HepG2 (cell line): ENCODE results near the gene ARFGAP2. TPM values are rescaled to one million over a fixed set of nuclear protein-coding genes. Genes with fewer than 3 reads are reported as not detected.

Source experiments
- AGO1 ChIP-seq: fragments of 200-400 bp; formaldehyde crosslinking; IDR thresholded peaks from 2 replicates; pipeline ENCODE4 v1.6.1; 2017; ENCODE audit warnings: mild to moderate bottlenecking, low read depth, low read length, moderate library complexity; ENCODE audit not compliant: poor library complexity, severe bottlenecking
- AGO2 ChIP-seq: fragments of 200-400 bp; formaldehyde crosslinking; optimal IDR thresholded peaks from 2 replicates; pipeline ENCODE3; 2017; ENCODE audit warnings: mild to moderate bottlenecking, low read depth, low read length, moderate library complexity
- JDP2 ChIP-seq: sonication (generic); formaldehyde crosslinking; IDR thresholded peaks from 2 replicates; pipeline ENCODE4 v1.8.1; 2022; ENCODE audit warnings: missing genetic modification reagents, borderline replicate concordance
- NFYC ChIP-seq: IDR thresholded peaks from 2 replicates; pipeline ENCODE4 v1.6.1; 2016; ENCODE audit warnings: missing genetic modification reagents, missing compliant biosample characterization
- RARG ChIP-seq: sonication (generic); formaldehyde crosslinking; IDR thresholded peaks from 2 replicates; pipeline ENCODE4 v1.4.0; 2020; ENCODE audit warnings: low read depth, mild to moderate bottlenecking, missing genetic modification reagents
- RBFOX2 ChIP-seq: fragments of 200-400 bp; formaldehyde crosslinking; IDR thresholded peaks from 2 replicates; pipeline ENCODE4 v1.6.1; 2017; ENCODE audit warnings: low read depth, mild to moderate bottlenecking, low read length
- RXRA ChIP-seq: sonication (generic); formaldehyde crosslinking; IDR thresholded peaks from 2 replicates; pipeline ENCODE4 v1.5.1; 2020; ENCODE audit warnings: missing genetic modification reagents
- SALL2 ChIP-seq: sonication (generic); formaldehyde crosslinking; IDR thresholded peaks from 2 replicates; pipeline ENCODE4 v1.8.1; 2023; ENCODE audit warnings: mild to moderate bottlenecking, missing genetic modification reagents, inconsistent platforms
- SIX4 ChIP-seq: sonication (generic); formaldehyde crosslinking; IDR thresholded peaks from 2 replicates; pipeline ENCODE4 v1.4.0; 2020; ENCODE audit warnings: missing genetic modification reagents
- SNAPC2 ChIP-seq: sonication (generic); formaldehyde crosslinking; IDR thresholded peaks from 2 replicates; pipeline ENCODE4 v1.8.1; 2022; ENCODE audit warnings: mild to moderate bottlenecking, missing genetic modification reagents
- TEAD2 ChIP-seq: sonication (generic); formaldehyde crosslinking; IDR thresholded peaks from 2 replicates; pipeline ENCODE4 v1.9.0; 2021; ENCODE audit warnings: missing genetic modification reagents
- THYN1 ChIP-seq: sonication (generic); formaldehyde crosslinking; IDR thresholded peaks from 2 replicates; pipeline ENCODE4 v1.8.1; 2023; ENCODE audit warnings: low read depth, mild to moderate bottlenecking, moderate library complexity, missing genetic modification reagents, borderline replicate concordance
- TP53 ChIP-seq: sonication (generic); formaldehyde crosslinking; conservative IDR thresholded peaks from 2 replicates; pipeline ENCODE4 v1.4.0; 2020; ENCODE audit warnings: missing genetic modification reagents
- YY1 ChIP-seq: IDR thresholded peaks from 2 replicates; pipeline ENCODE4 v1.6.1; 2011; ENCODE audit warnings: low read length, low read depth, moderate library complexity, mild to moderate bottlenecking; ENCODE audit not compliant: insufficient read depth, insufficient replicate concordance
- ZBTB38 ChIP-seq: sonication (generic); formaldehyde crosslinking; IDR thresholded peaks from 2 replicates; pipeline ENCODE4 v1.5.1; 2020; ENCODE audit warnings: mild to moderate bottlenecking, missing genetic modification reagents
- ZMYM2 ChIP-seq: sonication (generic); formaldehyde crosslinking; IDR thresholded peaks from 2 replicates; pipeline ENCODE4 v1.8.0; 2022; ENCODE audit warnings: mild to moderate bottlenecking, missing genetic modification reagents
- ZNF253 ChIP-seq: sonication (generic); formaldehyde crosslinking; IDR thresholded peaks from 2 replicates; pipeline ENCODE4 v1.8.0; 2022; ENCODE audit warnings: mild to moderate bottlenecking, missing genetic modification reagents, borderline replicate concordance
- ZNF766 ChIP-seq: sonication (generic); formaldehyde crosslinking; IDR thresholded peaks from 2 replicates; pipeline ENCODE4 v1.5.0; 2020; ENCODE audit warnings: missing genetic modification reagents, borderline replicate concordance
- ZNF788 ChIP-seq: sonication (generic); formaldehyde crosslinking; IDR thresholded peaks from 2 replicates; pipeline ENCODE4 v1.5.0; 2020; ENCODE audit warnings: mild to moderate bottlenecking, missing genetic modification reagents, borderline replicate concordance
- polyA plus RNA-seq, 8 experiments: library from polyadenylated mRNA; depleted of rRNA in 3 of 8; stranded (reverse) in 7 of 8; unstranded in 1 of 8; fragments of >200 nt; fragmentation: Illumina TruSeq in 4 of 8; extraction: Trizol in 4 of 8; gene quantifications; 2 replicates each; pipeline versions ENCODE4 v1.2.1 to v1.2.3, GENCODE V29; 2011 to 2016; ENCODE audit warnings: low read depth in 4 of 8, missing spikeins in 1 of 8, mixed read lengths in 1 of 8; ENCODE audit not compliant: insufficient read depth in 1 of 8
- total RNA-seq, 5 experiments: library from RNA; depleted of rRNA; stranded (reverse); fragments of >200 nt; fragmentation: Illumina TruSeq; extraction: Trizol; gene quantifications; 2 replicates each; pipeline ENCODE4 v1.2.3, GENCODE V29; 2016; ENCODE audit warnings: low read depth in 1 of 5
- TF ChIP-seq, protein P1 (sequence below): sonication (generic); formaldehyde crosslinking; IDR thresholded peaks from 2 replicates; pipeline ENCODE4 v1.5.0; 2020; ENCODE audit warnings: mild to moderate bottlenecking, low read depth, missing genetic modification reagents, borderline replicate concordance

The ARFGAP2 gene
- total and polyA plus RNA-seq, 2 of the 13 experiments (the other 11 are each of a cell fraction or from before 2014, with no cell fraction given), result 32.3 to 75.3 TPM

DNA sequence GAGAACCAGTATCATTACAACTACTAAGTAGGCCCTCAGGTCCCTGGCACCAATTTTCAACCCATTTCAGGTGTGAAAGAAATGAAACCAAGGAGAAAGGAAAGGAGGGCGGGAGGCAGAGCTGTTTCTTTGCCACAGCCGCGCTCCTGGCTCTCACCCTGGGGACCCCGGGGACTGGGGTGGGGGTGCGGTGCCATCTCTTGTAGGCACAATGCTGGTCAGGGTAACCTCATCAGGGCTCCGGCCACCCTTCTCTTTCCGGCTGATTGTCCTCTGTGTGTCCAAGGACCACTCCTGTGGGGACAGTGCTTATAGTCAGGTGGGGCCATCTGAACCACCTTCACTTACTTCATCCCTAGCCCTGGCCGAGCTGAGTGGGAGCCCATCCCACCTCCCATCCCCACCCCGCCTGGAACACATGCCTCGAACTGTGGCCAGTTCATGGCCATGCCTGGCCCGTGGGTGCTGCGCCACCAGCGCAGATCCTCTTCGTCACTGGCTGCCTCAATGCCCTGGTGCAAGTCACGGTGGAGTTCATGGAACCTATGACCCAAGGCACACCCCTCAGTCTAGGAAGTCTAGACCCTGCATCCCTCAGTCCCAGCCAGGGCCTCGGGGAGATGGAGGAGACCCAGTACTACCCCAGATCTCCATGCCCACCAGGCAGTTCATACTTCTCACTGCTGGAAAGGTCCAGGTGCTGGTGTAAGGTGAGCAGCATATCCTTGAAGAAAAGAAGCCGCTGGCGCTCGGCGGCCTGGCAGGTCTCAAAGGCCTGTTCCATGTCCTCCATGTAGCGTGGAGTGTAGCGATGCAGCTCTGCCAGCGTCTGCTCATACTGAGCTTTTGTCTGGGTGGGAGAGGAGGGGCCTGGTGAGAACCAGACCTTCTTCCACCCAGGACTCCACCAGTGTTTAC is 2.3 kb upstream of the ARFGAP2 start (continued):
- TF ChIP-seq RBFOX2 (peak; percentile 60), ZNF788 (CRISPR knock-in tag) (no peak), AGO1 (no peak), TP53 (CRISPR knock-in tag) (no peak), RARG (CRISPR knock-in tag) (no peak), ZNF253 (CRISPR knock-in tag) (no peak), AGO2 (peak; percentile 68), YY1 (no peak), RXRA (0 out of 2 replicates have a peak, but pooled peaks have one; percentile 13), NFYC (CRISPR knock-in tag) (no peak), TEAD2 (CRISPR knock-in tag) (no peak), ZMYM2 (CRISPR knock-in tag) (no peak), JDP2 (CRISPR knock-in tag) (no peak), SALL2 (CRISPR knock-in tag) (no peak), THYN1 (CRISPR knock-in tag) (no peak), SIX4 (no peak), ZNF766 (no peak), ZBTB38 (CRISPR knock-in tag) (no peak), SNAPC2 (no peak)
- TF ChIP-seq, protein P1, sequence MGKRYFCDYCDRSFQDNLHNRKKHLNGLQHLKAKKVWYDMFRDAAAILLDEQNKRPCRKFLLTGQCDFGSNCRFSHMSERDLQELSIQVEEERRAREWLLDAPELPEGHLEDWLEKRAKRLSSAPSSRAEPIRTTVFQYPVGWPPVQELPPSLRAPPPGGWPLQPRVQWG, result no peak
